SKM-1 (cell line): ENCODE data around the gene FAM98C.
"Not testable (repeated sequence)": the region's sequence is repeated elsewhere in the genome, so short reads cannot be mapped to it uniquely, and the experiment has no call there.

Experiments used
- DNase-seq: peaks from one replicate; lab custom pipeline; 2025; ENCODE audit not compliant: unreplicated experiment; lab: John Stamatoyannopoulos, UW

FAM98C gene

DNA sequence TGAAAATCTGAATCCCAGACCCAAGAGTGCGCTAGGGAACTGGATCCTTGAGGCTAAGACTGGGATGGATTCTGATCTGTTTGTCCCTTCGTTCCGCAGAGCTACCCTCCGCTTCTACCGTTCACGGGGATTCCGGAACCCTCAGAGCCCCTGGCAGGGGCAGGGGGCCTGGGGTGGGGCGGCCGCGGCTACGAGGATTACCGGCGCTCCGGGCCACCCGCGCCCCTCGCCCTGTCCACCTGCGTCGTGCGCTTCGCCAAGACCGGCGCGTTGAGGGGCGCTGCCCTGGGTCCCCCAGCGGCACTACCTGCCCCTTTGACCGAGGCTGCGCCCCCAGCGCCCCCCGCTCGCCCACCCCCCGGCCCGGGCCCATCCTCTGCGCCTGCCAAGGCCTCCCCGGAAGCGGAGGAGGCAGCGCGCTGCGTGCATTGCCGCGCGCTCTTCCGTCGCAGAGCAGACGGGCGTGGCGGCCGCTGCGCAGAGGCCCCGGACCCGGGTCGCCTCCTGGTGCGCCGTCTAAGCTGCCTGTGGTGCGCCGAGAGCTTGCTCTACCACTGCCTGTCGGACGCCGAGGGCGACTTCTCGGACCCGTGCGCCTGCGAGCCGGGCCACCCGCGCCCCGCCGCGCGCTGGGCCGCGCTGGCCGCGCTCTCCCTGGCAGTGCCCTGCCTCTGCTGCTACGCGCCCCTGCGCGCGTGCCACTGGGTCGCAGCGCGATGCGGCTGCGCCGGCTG lies 7.3 kb upstream of the FAM98C start:
- DNase-seq, result no peak

DNA sequence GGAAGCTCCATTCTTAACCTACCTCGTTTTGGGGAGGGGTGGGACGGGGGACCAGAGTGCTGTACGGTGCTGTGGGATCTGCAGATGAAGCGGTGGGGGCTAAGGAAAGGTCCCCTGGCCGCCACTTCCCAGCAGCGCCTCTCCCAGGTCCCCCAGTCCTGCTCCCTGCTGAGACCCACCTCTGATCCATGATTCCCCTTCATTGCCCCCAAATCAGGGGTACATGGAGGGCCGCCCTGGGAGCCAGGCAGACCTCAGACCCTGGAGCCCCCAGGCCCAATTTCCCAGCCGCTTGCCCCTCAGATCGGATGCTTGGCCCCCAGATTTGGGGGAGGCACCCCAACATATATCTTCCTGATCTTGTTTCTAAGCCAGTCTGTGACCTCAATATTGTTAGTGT lies 3.8 kb upstream of the FAM98C start:
- no peak for DNase-seq

DNA sequence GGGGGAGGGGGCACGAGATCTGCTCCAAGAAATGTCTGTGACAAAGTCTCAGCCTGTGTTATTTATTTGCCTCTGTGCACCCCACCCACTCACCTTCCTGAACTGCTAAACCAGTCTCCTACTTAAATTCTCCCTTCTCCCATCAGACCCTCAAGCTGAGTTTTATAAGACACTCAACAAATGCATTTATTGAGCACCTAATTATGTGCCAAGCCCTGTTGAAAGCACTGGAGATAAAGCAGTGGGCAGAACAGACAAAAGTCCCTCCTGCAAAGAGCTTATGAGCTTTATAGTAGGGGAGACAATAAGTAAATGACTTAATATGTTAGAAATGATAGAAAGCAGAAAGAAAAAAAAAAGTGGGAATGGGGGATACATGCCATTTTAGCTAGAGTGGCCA lies 3.4 kb upstream of the FAM98C start:
- DNase-seq, result no peak

DNA sequence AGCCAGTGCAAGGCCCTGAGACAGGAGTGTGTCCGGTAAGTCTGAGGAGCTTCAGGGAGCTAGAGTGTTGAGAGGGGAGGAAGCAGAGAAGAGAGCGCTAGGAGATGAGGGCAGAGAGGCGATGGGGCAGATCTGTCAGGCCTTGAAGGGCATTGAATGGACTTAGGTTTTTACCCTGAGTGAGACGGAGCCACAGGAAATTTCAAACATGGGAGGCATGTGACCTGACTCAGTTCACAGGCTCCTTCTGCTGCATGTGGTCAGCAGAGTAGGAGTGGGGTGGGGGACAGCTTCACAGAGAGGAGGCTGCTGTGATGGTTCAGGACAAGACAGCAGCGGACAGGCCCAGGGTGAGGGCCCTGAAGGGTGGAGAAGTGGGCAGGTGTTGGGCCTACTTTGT lies 2.5 kb upstream of the FAM98C start:
- no peak for DNase-seq

DNA sequence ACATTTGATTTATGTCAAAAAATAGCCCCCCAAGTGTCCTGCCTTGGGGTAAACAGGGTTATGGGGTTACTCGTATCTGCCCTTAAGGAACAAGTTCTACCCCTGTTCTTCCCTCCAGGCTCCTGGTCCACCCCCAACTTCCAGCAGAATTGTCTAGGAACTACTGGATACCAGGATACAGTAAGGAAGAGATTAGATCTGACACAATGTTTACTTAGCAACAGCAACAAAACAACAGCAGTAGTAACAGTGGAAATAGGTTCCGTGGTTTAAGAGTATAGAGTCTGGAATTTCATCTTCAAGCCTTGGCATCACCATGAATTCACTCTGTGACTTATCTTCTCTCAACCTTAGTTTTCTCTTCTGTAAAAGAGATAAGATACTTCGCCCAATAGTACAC lies 1.7 kb upstream of the FAM98C start:
- no peak for DNase-seq

DNA sequence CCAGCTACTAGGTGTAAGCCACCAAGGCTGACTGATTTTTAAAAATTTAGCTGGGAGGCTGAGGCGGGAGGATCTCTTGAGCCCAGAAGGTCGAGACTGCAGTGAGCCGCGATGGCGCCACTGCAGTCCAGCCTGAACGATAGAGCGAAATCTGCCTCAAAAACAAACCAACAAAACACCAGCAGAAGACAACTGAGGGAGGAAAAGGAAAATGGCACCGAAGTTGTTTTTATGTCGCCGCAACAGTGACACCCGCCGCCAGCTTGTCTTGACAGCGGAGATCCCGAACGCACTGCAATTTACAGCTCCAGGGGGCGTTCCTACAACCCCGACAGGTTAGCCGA lies 298 bp upstream of the FAM98C start:
- DNase-seq, result no peak

DNA sequence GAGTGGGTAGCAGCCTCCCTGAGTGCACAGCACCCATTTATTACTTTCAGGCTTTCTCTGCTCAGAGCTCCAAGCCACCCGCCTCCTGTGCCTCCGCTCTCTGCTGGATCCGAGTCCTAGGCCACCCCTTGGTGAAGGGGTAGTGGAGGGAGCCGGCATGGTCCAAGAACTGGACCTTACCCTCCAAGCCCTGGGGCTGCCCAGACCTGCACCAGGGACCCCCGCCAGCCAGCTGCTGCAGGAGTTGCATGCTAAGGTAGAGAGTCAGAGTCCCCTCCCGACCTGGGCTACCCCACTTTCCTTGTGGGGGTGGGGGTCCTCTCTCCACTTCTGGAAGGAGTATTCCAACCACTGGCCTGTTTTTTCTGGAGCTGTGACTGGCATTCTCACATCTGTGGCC lies 2.0 kb downstream of the FAM98C start:
- no peak for DNase-seq

DNA sequence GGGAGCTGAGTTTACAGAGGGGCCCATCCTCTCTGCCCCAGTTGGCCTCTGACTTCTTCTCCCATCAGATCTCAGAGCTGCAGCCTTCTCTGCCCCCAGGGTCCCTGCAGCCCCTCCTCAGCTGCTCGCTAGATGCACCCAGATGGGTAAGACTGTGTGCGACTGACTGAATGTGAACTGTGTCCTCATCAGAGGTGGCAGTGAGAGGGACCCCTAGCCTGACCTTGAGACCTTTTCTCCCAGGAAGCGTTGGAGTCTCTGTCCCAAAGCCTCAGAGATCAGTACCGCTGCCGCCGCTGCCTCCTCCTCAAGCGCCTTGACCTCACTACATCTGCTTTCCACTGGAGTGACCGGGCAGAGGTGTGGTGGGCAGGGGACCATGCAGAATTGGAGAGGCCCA lies 2.4 kb downstream of the FAM98C start:
- DNase-seq, result no peak

DNA sequence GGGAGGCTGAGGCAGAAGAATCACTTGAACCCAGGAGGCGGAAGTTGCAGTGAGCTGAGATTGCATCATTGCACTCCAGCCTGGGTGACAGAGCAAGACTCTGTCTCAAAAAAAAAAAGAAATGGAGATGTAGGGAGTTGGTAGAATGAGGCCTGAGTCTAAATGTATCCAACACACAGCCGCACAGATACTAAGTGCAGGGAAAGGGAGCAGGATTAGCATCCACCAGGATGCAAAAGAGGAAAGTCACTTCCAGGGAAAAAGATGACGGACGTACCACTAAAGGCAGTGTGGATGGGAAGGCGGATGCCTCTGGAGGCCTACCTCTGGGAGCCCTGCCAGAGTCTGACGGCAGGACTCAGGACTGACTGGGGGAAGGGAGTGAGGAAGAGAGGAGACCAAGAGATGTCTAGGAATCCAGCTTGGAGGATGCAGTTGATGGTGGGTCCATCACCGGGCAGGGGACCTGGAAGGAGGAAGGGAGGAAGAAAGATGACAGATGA lies 6.8 kb downstream of the FAM98C start:
- DNase-seq, result no peak

DNA sequence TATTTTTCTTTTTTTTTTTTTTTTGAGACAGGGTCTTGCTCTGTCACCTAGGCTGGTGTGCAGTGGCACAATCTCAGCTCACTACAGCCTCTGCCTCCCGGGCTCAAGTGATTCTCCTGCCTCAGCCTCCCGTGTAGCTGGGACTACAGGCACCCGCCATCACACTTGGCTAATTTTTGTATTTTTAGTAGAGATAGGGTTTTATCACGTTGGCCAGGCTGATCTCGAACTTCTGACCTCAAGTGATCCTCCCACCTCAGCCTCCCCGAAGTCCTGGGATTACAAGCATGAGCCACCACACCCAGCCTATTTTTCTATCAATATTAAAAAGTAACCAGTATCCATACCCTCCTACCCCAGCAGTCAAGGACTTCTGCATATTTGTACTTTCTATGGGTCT lies 7.5 kb downstream of the FAM98C start:
- not testable (repeated sequence) for DNase-seq

DNA sequence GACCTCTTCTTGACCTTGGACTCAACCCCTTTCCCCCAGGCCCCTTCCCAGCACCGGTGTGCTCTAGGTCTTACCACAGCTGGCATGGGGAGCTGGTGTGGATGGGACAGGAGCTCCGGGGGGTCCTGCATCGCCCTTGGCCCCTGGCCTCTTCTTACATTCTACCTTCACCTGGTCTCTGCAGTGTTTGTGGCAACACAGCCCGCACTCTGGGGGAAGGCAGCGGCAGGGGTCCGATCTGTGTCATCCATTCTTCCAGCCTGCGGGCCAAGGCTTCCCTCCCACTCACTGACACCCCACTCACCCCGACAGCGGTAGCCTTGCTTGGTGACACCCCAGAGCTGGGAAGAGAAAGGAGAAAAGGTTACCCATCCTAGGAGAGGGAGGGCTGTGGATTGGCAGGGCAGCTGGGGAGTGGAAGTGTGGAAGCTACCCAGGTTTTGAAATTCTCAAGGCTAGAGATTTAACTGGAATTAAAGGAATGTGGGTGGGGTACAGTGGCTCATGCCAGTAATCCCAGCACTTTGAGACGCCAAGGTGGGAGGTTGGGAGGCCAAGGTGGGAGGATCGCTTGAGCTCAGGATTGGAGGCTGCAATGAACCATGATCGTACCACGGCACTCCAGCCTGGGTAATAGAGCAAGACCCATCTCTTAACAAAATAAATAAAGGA lies 8.3 kb downstream of the FAM98C start:
- DNase-seq, result no peak

DNA sequence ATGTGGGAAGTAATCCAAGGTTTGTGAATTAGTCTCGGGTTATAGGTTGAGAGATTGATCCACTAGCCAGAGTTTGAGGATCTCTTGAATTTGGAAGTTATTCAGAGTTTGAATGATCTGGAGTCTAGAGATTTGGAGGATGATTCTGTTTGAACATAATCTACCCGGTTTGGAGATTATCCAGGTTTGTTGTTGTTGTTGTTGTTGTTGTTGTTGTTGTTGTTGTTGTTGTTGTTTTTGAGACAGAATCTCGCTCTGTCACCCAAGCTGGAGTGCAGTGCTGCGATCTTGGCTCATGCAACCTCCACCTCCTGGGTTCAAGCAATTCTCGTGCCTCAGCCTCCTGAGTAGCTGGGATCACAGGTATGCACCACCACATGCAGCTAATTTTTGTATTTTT lies 9.0 kb downstream of the FAM98C start:
- not testable (repeated sequence) for DNase-seq

DNA sequence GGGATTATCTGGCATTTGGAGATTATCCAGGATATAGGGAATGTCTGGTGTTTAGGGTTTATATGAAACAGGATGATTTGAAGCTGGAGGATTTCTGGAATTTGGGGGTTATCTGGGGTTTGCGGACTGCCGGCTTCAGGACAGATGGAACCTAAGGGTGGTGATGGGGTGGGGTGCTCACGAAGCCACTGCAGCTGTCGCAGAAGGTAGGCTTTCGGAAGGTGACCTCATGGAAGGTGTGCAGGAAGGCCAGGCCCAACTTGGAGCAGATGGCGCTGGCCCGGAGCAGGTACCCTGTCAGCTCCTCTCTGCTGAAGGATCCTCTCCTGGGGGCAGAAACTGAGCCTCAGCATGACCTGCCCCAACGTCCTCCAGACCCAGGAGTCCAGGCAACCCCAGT lies 9.6 kb downstream of the FAM98C start:
- DNase-seq, result no peak

DNA sequence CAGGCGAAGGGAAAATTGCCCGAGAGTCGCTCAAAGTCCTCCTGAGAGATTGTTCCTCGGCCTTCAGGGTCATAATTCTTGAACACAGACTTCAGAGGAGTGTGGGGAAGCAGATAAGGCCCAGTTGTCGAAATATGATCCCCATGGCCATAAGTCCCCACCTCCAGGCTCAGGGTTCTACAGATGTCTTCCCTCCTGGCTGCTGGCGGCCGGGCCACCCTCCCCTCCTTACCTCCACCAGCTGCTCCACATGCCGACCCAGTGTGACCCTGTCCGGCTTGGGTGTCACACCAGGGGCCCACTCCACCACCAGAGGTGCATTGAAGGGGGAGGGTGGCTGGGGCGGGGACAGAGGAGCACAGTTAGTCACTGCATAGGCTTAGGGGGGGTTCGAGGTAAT lies 10.1 kb downstream of the FAM98C start:
- DNase-seq, result no peak

DNA sequence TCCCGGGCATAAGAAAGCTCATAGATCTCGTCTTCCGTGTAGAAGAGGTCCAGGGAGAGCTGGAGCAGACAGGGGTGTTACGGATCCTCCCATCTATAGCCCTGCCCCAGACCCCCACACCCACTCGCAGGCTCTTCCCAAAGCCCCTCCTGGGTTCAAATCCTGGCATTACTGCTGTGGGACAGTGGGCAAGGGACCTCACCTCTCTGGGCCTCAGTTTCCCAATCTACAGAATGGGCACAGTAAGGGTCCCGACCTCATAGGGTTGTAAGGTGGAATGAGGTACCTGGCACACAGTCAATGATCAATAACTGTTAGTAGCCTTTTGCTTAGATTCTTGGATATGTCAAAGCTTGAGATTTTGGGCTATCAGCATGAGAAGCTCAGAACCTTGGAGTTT lies 10.5 kb downstream of the FAM98C start:
- DNase-seq, result no peak

DNA sequence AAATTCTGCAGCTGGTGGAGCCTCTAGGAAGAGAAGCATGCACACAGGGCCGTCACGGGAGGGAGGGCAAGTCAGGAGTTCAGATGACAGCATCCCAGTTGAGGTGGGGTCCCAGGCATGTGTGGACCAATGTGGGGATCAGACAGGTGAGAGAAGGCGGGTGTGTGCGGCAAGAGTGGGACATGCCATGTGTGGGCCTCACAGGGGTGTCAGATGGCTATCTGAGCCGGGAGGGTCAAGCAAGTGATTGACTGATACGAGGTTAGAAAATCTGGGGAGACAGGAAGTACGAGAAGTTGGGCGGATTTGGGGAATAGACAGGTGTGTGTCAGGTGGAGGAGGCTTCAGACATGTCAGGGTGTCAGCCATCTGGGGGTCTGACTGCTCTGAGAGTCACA lies 14.3 kb downstream of the FAM98C start:
- no peak for DNase-seq

DNA sequence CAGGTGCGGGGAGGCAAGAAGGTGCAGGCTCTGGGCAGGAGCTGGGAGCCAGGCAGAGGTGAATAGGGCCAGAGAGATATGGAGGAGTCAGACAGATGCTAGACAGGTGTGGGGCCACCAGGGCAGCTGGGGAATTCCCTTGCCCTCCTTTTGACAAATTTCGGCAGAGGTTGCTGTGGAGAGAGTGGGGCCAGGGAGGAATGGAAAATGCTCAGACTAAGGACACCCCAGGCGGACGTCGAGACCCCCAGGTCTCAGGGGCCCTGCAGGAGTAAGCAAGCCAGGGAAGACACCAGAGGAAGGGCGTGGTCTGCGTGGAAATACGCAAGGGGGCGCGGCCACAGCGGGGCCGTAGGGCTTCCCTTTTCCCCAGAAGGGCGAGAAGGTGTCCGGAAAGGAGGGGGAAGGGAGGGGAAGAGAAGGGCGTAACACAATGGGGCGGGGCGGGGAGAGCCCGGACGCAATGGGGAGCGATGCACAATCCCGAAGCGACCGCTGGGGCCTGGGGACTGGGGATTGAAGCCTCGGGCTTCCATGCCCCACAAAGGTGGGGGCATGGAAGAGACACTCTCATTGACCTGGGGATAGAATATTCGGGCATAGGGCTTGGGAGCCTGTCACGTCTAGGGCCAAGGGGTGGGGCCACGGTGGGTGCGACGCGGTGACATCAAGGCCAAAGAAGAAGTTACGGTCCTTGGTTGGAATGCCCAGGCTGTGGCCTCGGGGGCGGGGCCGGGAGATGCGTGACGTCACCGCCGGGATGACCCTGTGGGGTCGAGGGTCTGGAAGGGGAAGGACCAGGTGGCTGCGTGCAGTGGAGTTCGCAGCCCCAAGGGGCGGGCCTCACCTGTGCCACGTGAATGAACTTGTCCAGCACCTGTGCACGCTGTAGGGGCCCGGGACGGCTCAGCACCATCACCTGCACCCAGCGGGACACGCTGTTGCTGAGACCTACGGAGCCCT lies 14.9 kb downstream of the FAM98C start:
- DNase-seq, result no peak

DNA sequence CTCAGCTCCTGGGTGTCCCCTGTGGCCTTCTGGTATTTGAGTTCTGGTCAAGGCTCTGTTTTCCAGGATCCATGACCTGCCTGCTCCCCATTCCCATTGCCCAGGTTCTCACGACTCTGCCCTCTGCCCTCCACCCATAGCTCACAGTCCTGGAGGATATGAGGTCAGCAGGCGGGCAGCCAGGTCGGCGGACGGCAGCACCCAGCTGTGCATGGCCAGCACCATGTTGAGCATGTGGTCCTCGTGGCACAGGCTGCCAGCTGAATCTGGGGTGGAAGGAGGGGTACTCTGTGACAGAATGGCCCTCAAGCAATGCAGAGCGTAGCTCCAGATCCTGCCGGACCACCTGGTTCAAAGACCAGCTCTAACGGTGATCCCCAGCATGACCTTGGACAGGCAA lies 18.0 kb downstream of the FAM98C start:
- DNase-seq, result no peak

DNA sequence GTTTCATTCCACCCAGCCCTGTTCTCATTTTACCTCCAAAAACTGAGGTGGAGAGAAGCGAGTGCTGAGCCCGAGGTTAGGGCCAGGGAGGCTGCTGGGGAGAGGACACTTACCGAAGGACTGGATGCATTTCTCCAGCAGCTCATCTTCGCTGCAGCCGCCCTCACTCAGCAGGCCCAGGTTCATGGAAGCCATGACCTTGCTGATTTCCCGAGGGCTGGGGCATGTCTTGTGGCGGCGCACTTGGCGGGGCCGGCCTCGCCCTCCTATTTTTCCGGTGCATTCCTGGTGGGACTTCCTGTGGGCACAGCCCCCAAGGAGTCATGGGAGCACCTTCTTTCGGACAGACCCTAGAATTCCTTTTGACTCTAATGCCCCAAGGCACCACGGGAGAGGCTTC lies 19.0 kb downstream of the FAM98C start:
- DNase-seq, result no peak

DNA sequence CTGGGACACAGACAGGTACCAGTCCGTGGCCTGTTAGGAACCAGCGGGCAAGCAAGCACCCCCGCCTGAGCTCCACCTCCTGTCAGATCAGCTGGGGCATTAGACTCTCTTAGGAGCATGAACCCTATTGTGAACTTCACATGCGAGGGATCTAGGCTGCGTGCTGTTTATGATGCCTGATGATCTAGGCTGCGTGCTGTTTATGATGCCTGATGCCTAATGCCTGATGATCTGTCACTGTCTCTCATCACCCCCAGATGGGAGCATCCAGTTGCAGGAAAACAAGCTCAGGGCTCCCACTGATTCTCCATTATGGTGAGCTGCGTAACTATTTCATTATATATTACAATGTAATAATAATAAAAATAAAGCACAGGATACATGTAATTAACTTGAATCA lies 19.5 kb downstream of the FAM98C start:
- DNase-seq, result no peak

DNA sequence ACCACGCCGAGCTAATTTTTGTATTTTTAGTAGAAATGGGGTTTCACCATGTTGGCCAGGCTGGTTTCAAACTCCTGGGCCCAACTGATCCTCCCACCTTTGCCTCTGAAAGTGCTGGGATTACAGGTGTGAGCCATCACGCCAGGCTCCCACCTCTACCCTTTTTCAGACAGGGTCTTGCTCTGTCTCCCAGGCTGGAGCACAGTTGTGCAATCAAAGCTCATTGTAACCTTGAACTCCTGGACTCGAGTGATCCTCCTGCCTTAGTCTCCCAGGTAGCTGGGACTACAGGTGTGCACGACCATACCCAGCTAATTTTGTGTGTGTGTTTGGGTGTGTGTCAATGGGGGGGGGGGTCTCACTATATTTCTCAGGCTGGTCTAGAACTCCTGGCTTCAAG lies 21.4 kb downstream of the FAM98C start:
- no peak for DNase-seq
